ENCODE data around the gene CAV3. TPM values are rescaled to one million over a fixed set of nuclear protein-coding genes. Genes with fewer than 3 reads are reported as not detected.

Gene CAV3
- total RNA-seq, 3 donors from 2014 or later: not detected

DNA sequence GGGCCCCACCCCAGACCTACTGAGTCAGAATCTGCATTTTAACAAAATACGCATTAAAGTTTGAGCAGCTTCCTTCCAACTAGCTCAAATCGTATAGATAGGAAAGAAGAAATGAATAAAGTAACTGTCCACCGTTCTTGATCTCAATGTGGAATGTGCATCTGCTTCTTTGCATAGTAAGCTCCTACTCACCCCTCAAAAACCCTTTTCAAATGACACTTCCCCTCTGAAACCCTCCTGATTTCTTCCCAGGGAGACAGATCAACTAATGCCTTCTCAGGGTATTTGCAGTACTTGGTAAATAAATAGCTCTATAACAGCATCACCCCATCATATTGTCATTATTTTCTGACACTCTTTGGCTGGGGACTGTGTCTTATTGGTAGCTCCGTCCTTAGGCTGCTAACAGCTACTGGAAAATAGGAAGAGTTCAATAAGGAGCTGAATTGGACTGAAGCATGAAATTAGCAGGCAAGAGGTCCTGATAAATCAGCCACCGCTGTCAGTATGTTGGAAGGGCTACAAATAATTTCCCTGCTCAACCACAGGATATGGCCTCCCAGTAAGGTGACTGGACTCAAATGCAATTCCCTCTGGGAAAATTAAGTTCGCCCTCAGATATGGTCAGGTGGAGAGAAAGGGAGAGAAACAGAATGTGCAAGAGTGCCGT, 25.6 kb downstream of the CAV3 start:
- no peaks in the 10 kb centered on the region for H3K36me3 ChIP-seq (ENCODE audit: low read depth)
- H3K9me3 ChIP-seq: no peaks in the 10 kb centered on the region
- TF ChIP-seq, protein P1, sequence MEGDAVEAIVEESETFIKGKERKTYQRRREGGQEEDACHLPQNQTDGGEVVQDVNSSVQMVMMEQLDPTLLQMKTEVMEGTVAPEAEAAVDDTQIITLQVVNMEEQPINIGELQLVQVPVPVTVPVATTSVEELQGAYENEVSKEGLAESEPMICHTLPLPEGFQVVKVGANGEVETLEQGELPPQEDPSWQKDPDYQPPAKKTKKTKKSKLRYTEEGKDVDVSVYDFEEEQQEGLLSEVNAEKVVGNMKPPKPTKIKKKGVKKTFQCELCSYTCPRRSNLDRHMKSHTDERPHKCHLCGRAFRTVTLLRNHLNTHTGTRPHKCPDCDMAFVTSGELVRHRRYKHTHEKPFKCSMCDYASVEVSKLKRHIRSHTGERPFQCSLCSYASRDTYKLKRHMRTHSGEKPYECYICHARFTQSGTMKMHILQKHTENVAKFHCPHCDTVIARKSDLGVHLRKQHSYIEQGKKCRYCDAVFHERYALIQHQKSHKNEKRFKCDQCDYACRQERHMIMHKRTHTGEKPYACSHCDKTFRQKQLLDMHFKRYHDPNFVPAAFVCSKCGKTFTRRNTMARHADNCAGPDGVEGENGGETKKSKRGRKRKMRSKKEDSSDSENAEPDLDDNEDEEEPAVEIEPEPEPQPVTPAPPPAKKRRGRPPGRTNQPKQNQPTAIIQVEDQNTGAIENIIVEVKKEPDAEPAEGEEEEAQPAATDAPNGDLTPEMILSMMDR (IDR thresholded peaks at IDR 0.05): no peak
- no peak for ATAC-seq
- H3K4me1 ChIP-seq (ENCODE audit: low read depth): no peaks in the 10 kb centered on the region
- DNase-seq: no peak
- no peak overlapping the region for H3K4me3 ChIP-seq
- intact Hi-C loops (cut with DNase I, micrococcal nuclease): no loop called here

DNA sequence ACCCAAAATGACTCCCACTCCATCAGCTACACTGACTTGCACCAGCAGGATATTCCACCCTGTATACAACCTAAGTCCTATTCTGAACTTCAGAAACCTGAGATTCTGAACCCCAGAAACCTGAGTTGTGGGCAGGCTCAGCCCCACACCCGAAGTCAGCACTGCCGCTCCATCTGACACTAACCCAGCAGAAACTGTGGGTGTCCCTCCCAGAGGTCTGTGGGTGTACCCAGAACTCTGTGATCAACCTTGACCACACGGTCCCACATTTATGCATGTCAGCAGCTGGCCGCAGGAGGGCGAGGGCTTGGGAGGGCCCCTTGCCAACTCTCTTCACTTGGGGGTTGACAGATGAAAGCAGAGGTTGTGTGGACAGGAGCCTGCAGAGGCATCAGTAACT, 26.5 kb downstream of the CAV3 start:
- Histone ChIP-seq H3K36me3 (ENCODE audit: low read depth) (no peaks in the 10 kb centered on the region), H3K9me3 (no peaks in the 10 kb centered on the region), H3K4me1 (ENCODE audit: low read depth) (no peaks in the 10 kb centered on the region), H3K4me3 (no peak overlapping the region)
- no peak for DNase-seq
- TF ChIP-seq, protein P1 (IDR thresholded peaks at IDR 0.05): no peak
- ATAC-seq: no peak
- intact Hi-C loops (cut with DNase I, micrococcal nuclease): no loop called here

DNA sequence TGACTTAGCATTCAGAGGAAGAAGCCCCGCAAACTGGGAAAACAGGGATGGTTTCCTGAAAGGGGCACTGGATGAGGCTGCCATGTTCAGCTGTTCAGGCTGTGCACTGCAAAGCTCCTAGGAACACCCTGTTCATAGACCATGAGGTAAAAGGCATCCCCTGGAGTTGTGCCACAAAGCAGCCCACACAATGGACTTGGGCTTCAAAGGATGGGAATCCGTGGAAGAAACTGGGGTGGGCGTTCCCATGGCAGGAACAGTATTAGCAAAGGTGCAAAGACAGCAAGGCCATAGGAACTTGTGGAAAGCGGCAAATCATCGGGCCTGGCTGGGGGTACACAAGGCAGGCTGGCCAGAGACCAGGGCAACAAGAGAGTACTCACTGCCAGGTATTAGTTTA, 26.9 kb downstream of the CAV3 start:
- Histone ChIP-seq H3K9me3 (no peaks in the 10 kb centered on the region), H3K4me3 (no peak overlapping the region), H3K36me3 (ENCODE audit: low read depth) (no peaks in the 10 kb centered on the region), H3K4me1 (ENCODE audit: low read depth) (no peaks in the 10 kb centered on the region)
- ATAC-seq: no peak
- DNase-seq: no peak
- intact Hi-C loops (cut with DNase I, micrococcal nuclease): no loop called here
- TF ChIP-seq, protein P1 (IDR thresholded peaks at IDR 0.05): no peak

DNA sequence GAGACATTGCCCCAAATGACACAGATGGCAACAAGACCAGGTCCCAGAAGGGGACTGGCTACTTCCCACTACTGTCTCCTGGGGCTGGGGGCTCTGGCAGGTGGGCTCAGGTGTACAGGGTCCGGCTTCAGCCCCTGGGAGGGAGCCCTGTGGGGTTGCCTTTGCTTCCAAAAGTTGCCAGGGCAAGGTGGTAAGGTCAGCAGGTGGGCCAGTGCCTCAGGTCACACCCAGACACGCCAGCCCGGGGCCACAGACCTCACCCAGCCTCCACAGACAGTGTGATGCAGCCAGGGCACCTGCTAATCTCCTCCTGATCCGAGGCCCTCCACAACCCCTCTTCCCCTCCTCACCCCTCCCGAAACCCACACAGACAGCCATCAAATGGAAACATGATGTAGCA, 28.3 kb downstream of the CAV3 start:
- ATAC-seq (no peak), DNase-seq (no peak)
- Histone ChIP-seq H3K4me1 (ENCODE audit: low read depth) (no peaks in the 10 kb centered on the region), H3K36me3 (ENCODE audit: low read depth) (no peaks in the 10 kb centered on the region), H3K4me3 (no peak overlapping the region), H3K9me3 (no peaks in the 10 kb centered on the region)
- intact Hi-C loops (cut with DNase I, micrococcal nuclease): no loop called here
- TF ChIP-seq, protein P1 (IDR thresholded peaks at IDR 0.05): no peak

DNA sequence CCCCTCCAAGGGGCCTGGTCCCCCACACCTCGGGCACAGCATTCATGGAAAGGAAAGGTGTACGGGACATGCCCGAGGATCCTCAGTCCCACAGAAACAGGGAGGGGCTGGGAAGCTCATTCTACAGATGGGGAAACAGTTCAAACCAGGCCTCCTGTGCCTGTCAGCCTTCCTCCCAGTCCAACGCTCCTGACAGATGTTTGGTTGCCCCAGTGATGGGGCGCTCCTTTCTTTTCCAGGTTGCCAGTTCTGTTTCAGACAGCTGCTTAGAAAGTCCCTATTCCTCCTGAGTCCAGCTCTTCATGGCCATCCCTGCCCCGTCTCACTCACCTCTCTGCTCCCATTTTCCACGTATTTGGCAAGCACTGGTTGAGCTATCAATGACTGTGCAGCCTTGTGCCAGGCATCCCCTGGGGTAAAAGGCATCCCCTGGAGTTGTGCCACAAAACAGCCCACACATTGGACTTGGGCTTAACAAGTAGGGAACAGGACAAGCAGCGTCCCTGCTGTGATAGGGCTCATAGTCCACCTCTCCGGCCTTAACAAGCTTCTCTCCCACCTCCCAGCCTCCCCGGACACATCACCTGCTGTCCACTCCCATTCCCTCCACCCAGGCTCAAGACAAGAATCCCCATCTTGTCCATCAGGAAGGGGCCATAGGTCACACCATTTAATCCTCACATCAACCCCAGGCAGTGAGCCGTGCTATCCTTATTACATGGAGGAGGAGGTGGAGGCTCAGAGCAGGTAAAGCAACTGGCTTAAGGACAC, 29.2 kb downstream of the CAV3 start:
- H3K36me3 ChIP-seq (ENCODE audit: low read depth): no peaks in the 10 kb centered on the region
- peaks cover 3% of the 10 kb centered on the region for H3K4me1 ChIP-seq (ENCODE audit: low read depth)
- no peak for DNase-seq
- TF ChIP-seq, protein P1 (IDR thresholded peaks at IDR 0.05): no peak
- no peak for ATAC-seq
- no peaks in the 10 kb centered on the region for H3K9me3 ChIP-seq
- intact Hi-C loops (cut with DNase I, micrococcal nuclease): no loop called here
- no peak overlapping the region for H3K4me3 ChIP-seq
